Measurements from ENCODE around the gene PRR35.
A peak's percentile ranks its signal among the peaks of the same experiment; 100 is the strongest.

PRR35 gene

GRCh38 chr16:535446-536405 is 24.5 kb upstream of the PRR35 start:
- DNase-seq (ENCODE audit: low spot score in 2 of 2) (no peak), ATAC-seq (peak; percentile 72)
- H3K36me3 Mint-ChIP-seq = peaks cover 46% of the 10 kb centered on the region
- H3K27ac Mint-ChIP-seq = peak overlapping the region; percentile 61
- H3K9me3 Mint-ChIP-seq = no peaks in the 10 kb centered on the region
- H3K4me1 Mint-ChIP-seq = peaks cover 10% of the 10 kb centered on the region
- H3K4me3 Mint-ChIP-seq = no peak overlapping the region

- Mint-ChIP-seq H3K4me3 (no peak overlapping the region), H3K4me1 (peaks cover 10% of the 10 kb centered on the region), H3K9me3 (no peaks in the 10 kb centered on the region), H3K36me3 (peaks cover 45% of the 10 kb centered on the region), H3K27ac (peak overlapping the region; percentile 61)
- no peak for DNase-seq (ENCODE audit: low spot score in 2 of 2)
- no peak for ATAC-seq
Observed at GRCh38 chr16:536746-537145, 23.4 kb upstream of the PRR35 start.

GRCh38 chr16:537415-538335 is 22.5 kb upstream of the PRR35 start:
- Mint-ChIP-seq H3K4me1 (peaks cover 10% of the 10 kb centered on the region), H3K36me3 (peaks cover 43% of the 10 kb centered on the region), H3K4me3 (no peak overlapping the region), H3K27ac (no peak overlapping the region), H3K9me3 (no peaks in the 10 kb centered on the region)
- ATAC-seq (no peak), DNase-seq (ENCODE audit: low spot score in 2 of 2) (no peak)

GRCh38 chr16:539901-540530 is 20.2 kb upstream of the PRR35 start:
- no peak overlapping the region for H3K27ac Mint-ChIP-seq

GRCh38 chr16:540645-541340 is 19.4 kb upstream of the PRR35 start:
- H3K4me1 Mint-ChIP-seq = peaks cover 5% of the 10 kb centered on the region

More at GRCh38 chr16:539901-540530, 20.2 kb upstream of the PRR35 start:
- H3K4me3 Mint-ChIP-seq = no peak overlapping the region
- ATAC-seq (no peak), DNase-seq (ENCODE audit: low spot score in 2 of 2) (no peak)
- no peaks in the 10 kb centered on the region for H3K9me3 Mint-ChIP-seq
- H3K4me1 Mint-ChIP-seq = peaks cover 5% of the 10 kb centered on the region
- peaks cover 40% of the 10 kb centered on the region for H3K36me3 Mint-ChIP-seq

GRCh38 chr16:543301-544164 is 16.7 kb upstream of the PRR35 start:
- no peak overlapping the region for H3K27ac Mint-ChIP-seq
- H3K4me1 Mint-ChIP-seq = peaks cover 5% of the 10 kb centered on the region
- H3K4me3 Mint-ChIP-seq = no peak overlapping the region
- H3K36me3 Mint-ChIP-seq = peaks cover 13% of the 10 kb centered on the region
- ATAC-seq (no peak), DNase-seq (ENCODE audit: low spot score in 2 of 2) (no peak)
- no peaks in the 10 kb centered on the region for H3K9me3 Mint-ChIP-seq

More at GRCh38 chr16:540645-541340, 19.4 kb upstream of the PRR35 start:
- no peak for DNase-seq (ENCODE audit: low spot score in 2 of 2)
- Mint-ChIP-seq H3K36me3 (peaks cover 32% of the 10 kb centered on the region), H3K4me3 (no peak overlapping the region), H3K9me3 (no peaks in the 10 kb centered on the region), H3K27ac (no peak overlapping the region)
- no peak for ATAC-seq

GRCh38 chr16:544517-544916 is 15.7 kb upstream of the PRR35 start:
- Mint-ChIP-seq H3K36me3 (peaks cover 6% of the 10 kb centered on the region), H3K4me1 (peaks cover 5% of the 10 kb centered on the region), H3K4me3 (no peak overlapping the region)

GRCh38 chr16:546909-547770 is 13.1 kb upstream of the PRR35 start:
- peaks cover 13% of the 10 kb centered on the region for H3K36me3 Mint-ChIP-seq
- ATAC-seq (peak; percentile 64), DNase-seq (ENCODE audit: low spot score in 2 of 2) (no peak)
- H3K27ac Mint-ChIP-seq = no peak overlapping the region
- no peaks in the 10 kb centered on the region for H3K9me3 Mint-ChIP-seq
- no peak overlapping the region for H3K4me3 Mint-ChIP-seq
- H3K4me1 Mint-ChIP-seq = no peaks in the 10 kb centered on the region

More at GRCh38 chr16:544517-544916, 15.7 kb upstream of the PRR35 start:
- ATAC-seq (no peak), DNase-seq (ENCODE audit: low spot score in 2 of 2) (no peak)
- Mint-ChIP-seq H3K9me3 (no peaks in the 10 kb centered on the region), H3K27ac (no peak overlapping the region)

GRCh38 chr16:548586-548985 is 11.6 kb upstream of the PRR35 start:
- Mint-ChIP-seq H3K4me1 (no peaks in the 10 kb centered on the region), H3K36me3 (peaks cover 13% of the 10 kb centered on the region), H3K4me3 (no peak overlapping the region), H3K27ac (no peak overlapping the region), H3K9me3 (no peaks in the 10 kb centered on the region)
- ATAC-seq (no peak), DNase-seq (ENCODE audit: low spot score in 2 of 2) (no peak)

GRCh38 chr16:549544-550263 is 10.5 kb upstream of the PRR35 start:
- Mint-ChIP-seq H3K27ac (no peak overlapping the region), H3K4me1 (no peaks in the 10 kb centered on the region), H3K9me3 (no peaks in the 10 kb centered on the region), H3K36me3 (peaks cover 14% of the 10 kb centered on the region), H3K4me3 (no peak overlapping the region)
- ATAC-seq (no peak), DNase-seq (ENCODE audit: low spot score in 2 of 2) (no peak)

GRCh38 chr16:551210-551609 is 9.0 kb upstream of the PRR35 start:
- peaks cover 14% of the 10 kb centered on the region for H3K36me3 Mint-ChIP-seq
- no peaks in the 10 kb centered on the region for H3K4me1 Mint-ChIP-seq
- DNase-seq (ENCODE audit: low spot score in 2 of 2) (no peak), ATAC-seq (no peak)
- no peaks in the 10 kb centered on the region for H3K9me3 Mint-ChIP-seq
- H3K4me3 Mint-ChIP-seq = no peak overlapping the region
- no peak overlapping the region for H3K27ac Mint-ChIP-seq

- H3K4me1 Mint-ChIP-seq = no peaks in the 10 kb centered on the region
- ATAC-seq (no peak), DNase-seq (ENCODE audit: low spot score in 2 of 2) (no peak)
- H3K27ac Mint-ChIP-seq = no peak overlapping the region
- peaks cover 14% of the 10 kb centered on the region for H3K36me3 Mint-ChIP-seq
- no peak overlapping the region for H3K4me3 Mint-ChIP-seq
- H3K9me3 Mint-ChIP-seq = no peaks in the 10 kb centered on the region
Observed at GRCh38 chr16:552171-552570, 8.0 kb upstream of the PRR35 start.

All from stimulated activated effector memory CD8-positive, alpha-beta T cell treated with anti-CD3 and anti-CD28 coated beads, Interleukin-12 subunit alpha, Interleukin-12 subunit beta, amount 100 ng/mL, for 72 hours (primary cell).